BJ (cell line): ENCODE measurements around the gene RAET1E. TPM values are rescaled to one million over a fixed set of nuclear protein-coding genes. Genes with fewer than 3 reads are reported as not detected.

ENCODE experiments used
- CTCF ChIA-PET: fragments of 350-600 bp; formaldehyde crosslinking; extraction: SDS; loops from one replicate; lab custom pipeline; 2021; ENCODE audit warnings: antibody characterized with exemption, inconsistent platforms; lab: Yijun Ruan, JAX
- POLR2A ChIA-PET: fragments of 300-600 bp; sonication (Branson Sonifier 250); formaldehyde crosslinking; extraction: SDS; loops from one replicate; lab custom pipeline; 2021; ENCODE audit warnings: antibody characterized with exemption; lab: Charles Lee
- DNase-seq: peaks from one replicate; pipeline ENCODE4 v3.0.0-alpha.2; 2011; ENCODE audit warnings: low read depth
- H3K27me3 ChIP-seq: 2 replicates; pipeline ENCODE4 v1.6.0; 2011; ENCODE audit warnings: low read length; ENCODE audit not compliant: control insufficient read depth, insufficient read depth
- H3K36me3 ChIP-seq: 2 replicates; pipeline ENCODE4 v1.5.1; 2011; ENCODE audit warnings: low read length; ENCODE audit not compliant: control insufficient read depth, insufficient read depth
- H3K4me3 ChIP-seq: 2 replicates; pipeline ENCODE4 v1.5.1; 2011; ENCODE audit warnings: low read depth, mild to moderate bottlenecking, control low read depth, low read length
- polyA plus RNA-seq: library from polyadenylated mRNA; depleted of rRNA; stranded (reverse); fragments of >200 nt; gene quantifications from 2 replicates; pipeline ENCODE4 v1.2.3, GENCODE V29; 2011
- TF ChIP-seq, protein P1 (sequence below): IDR thresholded peaks from 2 replicates; pipeline ENCODE4 v1.5.1; 2011; ENCODE audit warnings: low read depth, mild to moderate bottlenecking, control low read depth, inconsistent platforms, low read length, moderate library complexity; ENCODE audit not compliant: insufficient read depth

Gene RAET1E
- polyA plus RNA-seq, 1 experiment, result 0.31 TPM

GRCh38 chr6:149888093-149888492, 9.8 kb downstream of the RAET1E start:
- ChIA-PET POLR2A (no interaction called here), CTCF (no interaction called here)
- Histone ChIP-seq H3K4me3 (no peak overlapping the region), H3K27me3 (no peaks in the 10 kb centered on the region; the same call in 1 of the 2 replicates), H3K36me3 (no peaks in the 10 kb centered on the region)
- DNase-seq, result no peak
- TF ChIP-seq, protein P1, sequence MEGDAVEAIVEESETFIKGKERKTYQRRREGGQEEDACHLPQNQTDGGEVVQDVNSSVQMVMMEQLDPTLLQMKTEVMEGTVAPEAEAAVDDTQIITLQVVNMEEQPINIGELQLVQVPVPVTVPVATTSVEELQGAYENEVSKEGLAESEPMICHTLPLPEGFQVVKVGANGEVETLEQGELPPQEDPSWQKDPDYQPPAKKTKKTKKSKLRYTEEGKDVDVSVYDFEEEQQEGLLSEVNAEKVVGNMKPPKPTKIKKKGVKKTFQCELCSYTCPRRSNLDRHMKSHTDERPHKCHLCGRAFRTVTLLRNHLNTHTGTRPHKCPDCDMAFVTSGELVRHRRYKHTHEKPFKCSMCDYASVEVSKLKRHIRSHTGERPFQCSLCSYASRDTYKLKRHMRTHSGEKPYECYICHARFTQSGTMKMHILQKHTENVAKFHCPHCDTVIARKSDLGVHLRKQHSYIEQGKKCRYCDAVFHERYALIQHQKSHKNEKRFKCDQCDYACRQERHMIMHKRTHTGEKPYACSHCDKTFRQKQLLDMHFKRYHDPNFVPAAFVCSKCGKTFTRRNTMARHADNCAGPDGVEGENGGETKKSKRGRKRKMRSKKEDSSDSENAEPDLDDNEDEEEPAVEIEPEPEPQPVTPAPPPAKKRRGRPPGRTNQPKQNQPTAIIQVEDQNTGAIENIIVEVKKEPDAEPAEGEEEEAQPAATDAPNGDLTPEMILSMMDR, result no peak

DNA sequence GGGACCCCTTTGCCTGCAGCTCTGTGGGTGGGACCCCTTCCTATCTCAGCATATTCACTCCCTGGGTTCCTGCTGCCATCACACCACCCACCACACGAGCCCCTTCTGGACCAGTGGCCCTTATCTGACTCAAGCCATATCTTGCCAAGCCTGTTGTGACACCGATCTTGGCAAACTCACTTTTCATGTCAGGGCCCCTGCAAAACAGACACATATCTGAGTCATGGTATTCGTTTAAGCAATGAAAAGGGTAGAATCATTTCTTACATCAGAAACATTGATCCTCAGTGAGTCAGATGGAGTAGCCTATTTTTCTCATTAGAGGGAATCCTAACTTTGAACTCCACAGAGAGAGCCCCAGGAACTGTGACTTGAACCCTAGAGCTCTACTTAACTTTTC, 10.6 kb downstream of the RAET1E start:
- ChIA-PET CTCF (interaction anchor here (1.2 kb wide), 1 partner anchor 10 kb away, joined by 3 read pairs; no protein-coding TSS in a partner anchor), POLR2A (no interaction called here)
- H3K4me3 ChIP-seq, result no peak overlapping the region
- no peaks in the 10 kb centered on the region; the same call in 1 of the 2 replicates for H3K27me3 ChIP-seq
- TF ChIP-seq, protein P1, result no peak
- no peaks in the 10 kb centered on the region for H3K36me3 ChIP-seq
- DNase-seq, result no peak

DNA sequence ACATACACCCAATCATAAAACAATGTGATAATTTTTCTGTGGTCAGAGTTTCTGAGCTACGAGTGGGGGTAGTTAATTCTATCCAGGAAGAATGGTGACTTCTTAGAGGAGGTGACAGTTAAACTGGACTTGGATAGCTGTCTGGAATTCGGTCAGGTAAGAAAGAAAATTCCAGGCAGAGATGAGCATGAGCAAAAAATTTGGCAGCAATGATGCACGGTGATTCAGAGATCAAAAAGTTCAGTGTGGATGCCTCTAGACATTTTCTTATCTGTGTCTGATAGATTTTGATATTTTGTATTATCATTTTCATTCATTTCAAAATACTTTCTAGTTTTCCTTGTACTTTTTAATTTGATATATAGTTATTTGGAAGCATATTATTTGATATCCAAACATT, 12.0 kb downstream of the RAET1E start:
- Histone ChIP-seq H3K36me3 (no peaks in the 10 kb centered on the region), H3K4me3 (no peak overlapping the region), H3K27me3 (no peaks in the 10 kb centered on the region; the same call in 1 of the 2 replicates)
- ChIA-PET POLR2A (no interaction called here), CTCF (interaction anchor here (1.2 kb wide), 1 partner anchor 46 kb away, joined by 3 read pairs; no protein-coding TSS in a partner anchor)
- TF ChIP-seq, protein P1, result no peak
- no peak for DNase-seq

- no peak for DNase-seq
- H3K36me3 ChIP-seq, result no peaks in the 10 kb centered on the region
- H3K4me3 ChIP-seq, result no peak overlapping the region
- POLR2A ChIA-PET, result no interaction called here
- CTCF ChIA-PET, result no interaction called here
- TF ChIP-seq, protein P1, result no peak
- H3K27me3 ChIP-seq, result peaks cover 3% of the 10 kb centered on the region
These were observed 13.3 kb downstream of the RAET1E start for GRCh38 chr6:149884617-149885016.

DNA sequence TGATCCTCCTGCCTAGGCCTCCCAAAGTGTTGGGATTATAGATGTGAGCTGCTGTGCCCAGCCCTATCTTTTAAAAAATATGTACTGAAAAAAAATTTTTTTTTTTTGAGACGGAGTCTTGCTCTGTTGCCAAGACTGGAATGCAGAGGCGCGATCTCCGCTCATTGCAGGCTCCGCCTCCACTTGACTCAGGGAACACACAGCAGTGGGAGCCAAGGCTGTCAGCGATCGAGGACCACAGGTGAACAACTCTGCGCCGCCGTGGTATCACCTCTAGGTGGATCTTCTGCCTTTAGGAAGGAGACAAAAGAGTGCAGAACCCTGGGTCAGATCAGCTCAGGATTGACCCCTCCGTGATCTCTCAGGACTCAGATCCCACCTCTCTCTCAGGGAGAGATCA, 13.7 kb downstream of the RAET1E start:
- H3K36me3 ChIP-seq, result no peaks in the 10 kb centered on the region
- peaks cover 3% of the 10 kb centered on the region for H3K27me3 ChIP-seq
- CTCF ChIA-PET, result no interaction called here
- DNase-seq, result no peak
- POLR2A ChIA-PET, result no interaction called here
- TF ChIP-seq, protein P1, result no peak
- no peak overlapping the region for H3K4me3 ChIP-seq
